HepG2 (cell line): ENCODE results near the gene ABCB8. TPM values are rescaled to one million over a fixed set of nuclear protein-coding genes. Genes with fewer than 3 reads are reported as not detected.

Experiments
- ATF1 ChIP-seq: IDR thresholded peaks from 2 replicates; pipeline ENCODE4 v1.6.1; 2016; ENCODE audit warnings: mild to moderate bottlenecking, control low read depth
- ATF7-NPFF ChIP-seq: sonication (generic); formaldehyde crosslinking; IDR thresholded peaks from 2 replicates; pipeline ENCODE4 v1.8.1; 2023; ENCODE audit warnings: mild to moderate bottlenecking, low read depth, missing genetic modification reagents, moderate library complexity
- CHCHD3 ChIP-seq: sonication (generic); formaldehyde crosslinking; IDR thresholded peaks from 2 replicates; pipeline ENCODE4 v1.8.0; 2022; ENCODE audit warnings: mild to moderate bottlenecking, missing genetic modification reagents, moderate library complexity
- GRHL1 ChIP-seq: sonication (generic); formaldehyde crosslinking; conservative IDR thresholded peaks from 2 replicates; pipeline ENCODE4 v1.8.0; 2022; ENCODE audit warnings: missing genetic modification reagents
- HMG20A ChIP-seq: IDR thresholded peaks from 2 replicates; pipeline ENCODE4 v1.6.1; 2016; ENCODE audit warnings: borderline replicate concordance
- LCORL ChIP-seq, 2 experiments: fragments of 450-650 bp in 1 of 2; sonication (generic) in 1 of 2; formaldehyde crosslinking in 1 of 2; IDR thresholded peaks; 2 replicates each; pipeline versions ENCODE4 v1.5.0 to v1.6.1; 2017 to 2020; ENCODE audit warnings: antibody characterized with exemption in 1 of 2, missing genetic modification reagents in 1 of 2
- MTF1 ChIP-seq: sonication (generic); formaldehyde crosslinking; IDR thresholded peaks from 2 replicates; pipeline ENCODE4 v1.5.0; 2020; ENCODE audit warnings: missing genetic modification reagents
- NCOA5 ChIP-seq: sonication (generic); formaldehyde crosslinking; IDR thresholded peaks from 2 replicates; pipeline ENCODE4 v1.4.0; 2020; ENCODE audit warnings: missing genetic modification reagents
- NFKB2 ChIP-seq: sonication (generic); formaldehyde crosslinking; IDR thresholded peaks from 2 replicates; pipeline ENCODE4 v1.4.0; 2020; ENCODE audit warnings: missing genetic modification reagents, borderline replicate concordance
- PRPF4 ChIP-seq: fragments of 200-400 bp; formaldehyde crosslinking; IDR thresholded peaks from 2 replicates; pipeline ENCODE4 v1.6.1; 2016; ENCODE audit warnings: low read length, low read depth; ENCODE audit not compliant: poor library complexity, severe bottlenecking
- RXRA ChIP-seq: sonication (generic); formaldehyde crosslinking; IDR thresholded peaks from 2 replicates; pipeline ENCODE4 v1.5.1; 2020; ENCODE audit warnings: missing genetic modification reagents
- RXRB ChIP-seq: IDR thresholded peaks from 2 replicates; pipeline ENCODE4 v1.6.1; 2016; ENCODE audit warnings: borderline replicate concordance, missing genetic modification reagents, missing compliant biosample characterization
- ZFP1 ChIP-seq: IDR thresholded peaks from 2 replicates; pipeline ENCODE4 v1.6.1; 2016
- ZNF414 ChIP-seq: sonication (generic); formaldehyde crosslinking; IDR thresholded peaks from 2 replicates; pipeline ENCODE4 v1.5.0; 2020; ENCODE audit warnings: missing genetic modification reagents
- ZNF549 ChIP-seq: sonication (generic); formaldehyde crosslinking; IDR thresholded peaks from 2 replicates; pipeline ENCODE4 v1.5.0; 2020; ENCODE audit warnings: missing genetic modification reagents
- ZNF574 ChIP-seq: sonication (generic); formaldehyde crosslinking; IDR thresholded peaks from 2 replicates; pipeline ENCODE4 v1.4.0; 2020; ENCODE audit warnings: missing genetic modification reagents
- ZNF644 ChIP-seq: IDR thresholded peaks from 2 replicates; pipeline ENCODE4 v1.6.1; 2016; ENCODE audit warnings: low read depth
- ZNF691 ChIP-seq: sonication (generic); formaldehyde crosslinking; IDR thresholded peaks from 2 replicates; pipeline ENCODE4 v1.4.0; 2020; ENCODE audit warnings: missing genetic modification reagents, low read depth, mild to moderate bottlenecking, borderline replicate concordance
- ZNF772 ChIP-seq: sonication (generic); formaldehyde crosslinking; IDR thresholded peaks from 2 replicates; pipeline ENCODE4 v1.5.0; 2020; ENCODE audit warnings: mild to moderate bottlenecking, missing genetic modification reagents
- ZSCAN5A ChIP-seq: sonication (generic); formaldehyde crosslinking; IDR thresholded peaks from 2 replicates; pipeline ENCODE4 v1.8.0; 2022; ENCODE audit warnings: mild to moderate bottlenecking, missing genetic modification reagents, borderline replicate concordance
- polyA plus RNA-seq, 8 experiments: library from polyadenylated mRNA; depleted of rRNA in 3 of 8; stranded (reverse) in 7 of 8; unstranded in 1 of 8; fragments of >200 nt; fragmentation: Illumina TruSeq in 4 of 8; extraction: Trizol in 4 of 8; gene quantifications; 2 replicates each; pipeline versions ENCODE4 v1.2.1 to v1.2.3, GENCODE V29; 2011 to 2016; ENCODE audit warnings: low read depth in 4 of 8, missing spikeins in 1 of 8, mixed read lengths in 1 of 8; ENCODE audit not compliant: insufficient read depth in 1 of 8
- total RNA-seq, 5 experiments: library from RNA; depleted of rRNA; stranded (reverse); fragments of >200 nt; fragmentation: Illumina TruSeq; extraction: Trizol; gene quantifications; 2 replicates each; pipeline ENCODE4 v1.2.3, GENCODE V29; 2016; ENCODE audit warnings: low read depth in 1 of 5

ABCB8 gene
- total and polyA plus RNA-seq, 2 of the 13 experiments (the other 11 are each of a cell fraction or from before 2014, with no cell fraction given): 6.6 to 16.7 TPM

GRCh38 chr7:151085691-151086620 lies 57.7 kb downstream of the ABCB8 start, which contains the start of gene AGAP3 (continued):
- TF ChIP-seq ZNF574 (CRISPR knock-in tag) (peak; percentile 53), HMG20A (no peak), LCORL (IDR thresholded peaks at IDR 0.05) (no peak), LCORL (CRISPR knock-in tag; IDR thresholded peaks at IDR 0.05) (no peak; the same call in 1 of the 2 replicates), ATF1 (CRISPR knock-in tag) (no peak), ZNF644 (no peak), MTF1 (CRISPR knock-in tag) (no peak), ZFP1 (CRISPR knock-in tag) (no peak), CHCHD3 (CRISPR knock-in tag) (0 out of 2 replicates have a peak, but pooled peaks have one; percentile 48), ZNF414 (CRISPR knock-in tag) (no peak), GRHL1 (CRISPR knock-in tag) (no peak), NCOA5 (no peak), ZNF549 (CRISPR knock-in tag) (no peak), PRPF4 (no peak), RXRA (peak; percentile 50; the same call in 1 of the 2 replicates), ZNF691 (peak; percentile 79; the same call in 1 of the 2 replicates), NFKB2 (peak; percentile 71; the same call in 1 of the 2 replicates), ZSCAN5A (CRISPR knock-in tag) (no peak), ZNF772 (CRISPR knock-in tag) (no peak), ATF7-NPFF (CRISPR knock-in tag) (peak; percentile 49; the same call in 1 of the 2 replicates), RXRB (0 out of 2 replicates have a peak, but pooled peaks have one; percentile 19)
